Measurements from ENCODE around the gene MAP3K5. TPM values are rescaled to one million over a fixed set of nuclear protein-coding genes. Genes with fewer than 3 reads are reported as not detected.

Gene MAP3K5
- total RNA-seq, 1 donor from 2014 or later = 31.2 TPM

- Histone ChIP-seq H3K27me3 (no peaks in the 10 kb centered on the region), H3K36me3 (no peaks in the 10 kb centered on the region), H3K27ac (no peak overlapping the region), H3K9me3 (no peaks in the 10 kb centered on the region), H3K4me3 (no peak overlapping the region), H3K4me1 (no peaks in the 10 kb centered on the region)
- no peak for DNase-seq (ENCODE audit: extremely low spot score in 2 of 2)
- intact Hi-C loops (cut with DNase I) = no loop called here
- TF ChIP-seq POLR2A (IDR thresholded peaks at IDR 0.05) = no peak
- TF ChIP-seq POLR2AphosphoS5 (IDR thresholded peaks at IDR 0.05; ENCODE audit: insufficient read depth in 1 of 2, low read depth in 1 of 2) = no peak
- no peak for TF ChIP-seq CTCF (IDR thresholded peaks at IDR 0.05)
Measured at GRCh38 chr6:136801581-136801980, 9.3 kb upstream of the MAP3K5 start.

GRCh38 chr6:136798044-136798443 lies 5.8 kb upstream of the MAP3K5 start:
- H3K9me3 ChIP-seq = no peaks in the 10 kb centered on the region
- no peak for TF ChIP-seq POLR2A (IDR thresholded peaks at IDR 0.05)
- no peak for TF ChIP-seq CTCF (IDR thresholded peaks at IDR 0.05)
- TF ChIP-seq POLR2AphosphoS5 (IDR thresholded peaks at IDR 0.05; ENCODE audit: insufficient read depth in 1 of 2, low read depth in 1 of 2) = no peak
- no peaks in the 10 kb centered on the region for H3K27me3 ChIP-seq
- peaks cover 9% of the 10 kb centered on the region for H3K4me1 ChIP-seq
- no peaks in the 10 kb centered on the region for H3K36me3 ChIP-seq
- H3K27ac ChIP-seq = no peak overlapping the region
- no peak for DNase-seq (ENCODE audit: extremely low spot score in 2 of 2)
- H3K4me3 ChIP-seq = no peak overlapping the region
- intact Hi-C loops (cut with DNase I) = loop anchor here (10.0 kb wide), 1 partner anchor 213 kb away; no protein-coding TSS in a partner anchor

- no peak overlapping the region for H3K27ac ChIP-seq
- intact Hi-C loops (cut with DNase I) = loop anchor here (10.0 kb wide), 1 partner anchor 211 kb away; no protein-coding TSS in a partner anchor
- no peaks in the 10 kb centered on the region for H3K27me3 ChIP-seq
- TF ChIP-seq POLR2AphosphoS5 (IDR thresholded peaks at IDR 0.05; ENCODE audit: insufficient read depth in 1 of 2, low read depth in 1 of 2) = no peak
- TF ChIP-seq POLR2A (IDR thresholded peaks at IDR 0.05) = no peak
- no peak for TF ChIP-seq CTCF (IDR thresholded peaks at IDR 0.05)
- H3K4me1 ChIP-seq = peaks cover 16% of the 10 kb centered on the region
- H3K4me3 ChIP-seq = no peak overlapping the region
- DNase-seq (ENCODE audit: extremely low spot score in 2 of 2) = no peak
- no peaks in the 10 kb centered on the region for H3K9me3 ChIP-seq
- H3K36me3 ChIP-seq = no peaks in the 10 kb centered on the region
Measured at GRCh38 chr6:136795996-136796395, 3.7 kb upstream of the MAP3K5 start.

- Histone ChIP-seq H3K9me3 (no peaks in the 10 kb centered on the region), H3K4me1 (peaks cover 22% of the 10 kb centered on the region), H3K36me3 (no peaks in the 10 kb centered on the region), H3K27ac (no peak overlapping the region), H3K27me3 (no peaks in the 10 kb centered on the region), H3K4me3 (no peak overlapping the region)
- no peak for DNase-seq (ENCODE audit: extremely low spot score in 2 of 2)
- intact Hi-C loops (cut with DNase I) = loop anchor here (10.0 kb wide), 1 partner anchor 211 kb away; no protein-coding TSS in a partner anchor
- no peak for TF ChIP-seq POLR2A (IDR thresholded peaks at IDR 0.05)
- TF ChIP-seq POLR2AphosphoS5 (IDR thresholded peaks at IDR 0.05; ENCODE audit: insufficient read depth in 1 of 2, low read depth in 1 of 2) = no peak
- TF ChIP-seq CTCF (IDR thresholded peaks at IDR 0.05) = no peak
Measured at GRCh38 chr6:136795386-136795785, 3.1 kb upstream of the MAP3K5 start.

GRCh38 chr6:136793363-136793762 lies 1.1 kb upstream of the MAP3K5 start:
- H3K27ac ChIP-seq = peak overlapping the region; percentile 94
- H3K36me3 ChIP-seq = no peaks in the 10 kb centered on the region
- no peaks in the 10 kb centered on the region for H3K9me3 ChIP-seq
- no peak for DNase-seq (ENCODE audit: extremely low spot score in 2 of 2)
- H3K27me3 ChIP-seq = no peaks in the 10 kb centered on the region
- intact Hi-C loops (cut with DNase I) = loop anchor here (2.0 to 10.0 kb wide), 2 partner anchors 149 to 209 kb away; no protein-coding TSS in a partner anchor
- H3K4me1 ChIP-seq = peaks cover 42% of the 10 kb centered on the region
- TF ChIP-seq POLR2AphosphoS5 (IDR thresholded peaks at IDR 0.05; ENCODE audit: insufficient read depth in 1 of 2, low read depth in 1 of 2) (no peak), CTCF (IDR thresholded peaks at IDR 0.05) (no peak), POLR2A (IDR thresholded peaks at IDR 0.05) (no peak)
- H3K4me3 ChIP-seq = peak overlapping the region; percentile 91 to 96

Measured in vagina (tissue), 2 donors.